Body of pancreas (tissue), 4 donors: ENCODE measurements around the gene NTPCR.

Experiments used
- POLR2A ChIP-seq, 3 donors: fragments of 450-650 bp; IDR thresholded peaks; one replicate each; pipeline ENCODE4 v1.6.1; 2016; ENCODE audit warnings: antibody characterized with exemption in 3 of 3, mild to moderate bottlenecking in 2 of 3
- TF ChIP-seq, protein P1 (sequence below), 7 experiments: fragments of 450-650 bp in 4 of 7; fragments of 200-600 bp in 3 of 7; sonication (generic) in 3 of 7; IDR thresholded peaks; one replicate each; pipeline ENCODE4 v1.5.1; 2016 to 2019; ENCODE audit warnings: antibody characterized with exemption in 7 of 7

DNA sequence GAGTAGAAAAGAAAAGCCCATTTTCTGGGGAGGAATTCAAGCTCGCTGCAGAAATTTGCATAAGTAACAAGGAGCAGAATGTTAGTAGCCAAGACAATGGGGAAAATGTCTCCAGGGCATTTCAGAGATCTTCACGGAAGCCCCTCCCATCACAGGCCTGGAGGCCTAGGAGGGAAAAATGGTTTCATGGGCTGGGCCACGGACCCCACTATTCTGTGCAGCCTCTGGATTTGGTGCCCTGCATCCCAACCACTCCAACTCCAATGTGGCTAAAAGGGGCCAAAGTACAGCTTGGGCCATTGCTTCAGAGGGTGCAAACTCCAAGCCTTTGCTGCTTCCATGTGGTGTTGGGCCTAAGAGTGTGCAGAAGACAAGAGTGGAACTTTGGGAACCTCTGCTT is 43.1 kb downstream of the NTPCR start:
- TF ChIP-seq, protein P1, sequence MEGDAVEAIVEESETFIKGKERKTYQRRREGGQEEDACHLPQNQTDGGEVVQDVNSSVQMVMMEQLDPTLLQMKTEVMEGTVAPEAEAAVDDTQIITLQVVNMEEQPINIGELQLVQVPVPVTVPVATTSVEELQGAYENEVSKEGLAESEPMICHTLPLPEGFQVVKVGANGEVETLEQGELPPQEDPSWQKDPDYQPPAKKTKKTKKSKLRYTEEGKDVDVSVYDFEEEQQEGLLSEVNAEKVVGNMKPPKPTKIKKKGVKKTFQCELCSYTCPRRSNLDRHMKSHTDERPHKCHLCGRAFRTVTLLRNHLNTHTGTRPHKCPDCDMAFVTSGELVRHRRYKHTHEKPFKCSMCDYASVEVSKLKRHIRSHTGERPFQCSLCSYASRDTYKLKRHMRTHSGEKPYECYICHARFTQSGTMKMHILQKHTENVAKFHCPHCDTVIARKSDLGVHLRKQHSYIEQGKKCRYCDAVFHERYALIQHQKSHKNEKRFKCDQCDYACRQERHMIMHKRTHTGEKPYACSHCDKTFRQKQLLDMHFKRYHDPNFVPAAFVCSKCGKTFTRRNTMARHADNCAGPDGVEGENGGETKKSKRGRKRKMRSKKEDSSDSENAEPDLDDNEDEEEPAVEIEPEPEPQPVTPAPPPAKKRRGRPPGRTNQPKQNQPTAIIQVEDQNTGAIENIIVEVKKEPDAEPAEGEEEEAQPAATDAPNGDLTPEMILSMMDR (IDR thresholded peaks at IDR 0.05): no peak
- no peak for TF ChIP-seq POLR2A (IDR thresholded peaks at IDR 0.05)
